Measurements from ENCODE around the gene PRKCG. TPM values are rescaled to one million over a fixed set of nuclear protein-coding genes. Genes with fewer than 3 reads are reported as not detected.

Gene PRKCG
- total and polyA plus RNA-seq, 8 donors = 0.16 to 2.2 (median 0.28) TPM; not detected in 1

DNA sequence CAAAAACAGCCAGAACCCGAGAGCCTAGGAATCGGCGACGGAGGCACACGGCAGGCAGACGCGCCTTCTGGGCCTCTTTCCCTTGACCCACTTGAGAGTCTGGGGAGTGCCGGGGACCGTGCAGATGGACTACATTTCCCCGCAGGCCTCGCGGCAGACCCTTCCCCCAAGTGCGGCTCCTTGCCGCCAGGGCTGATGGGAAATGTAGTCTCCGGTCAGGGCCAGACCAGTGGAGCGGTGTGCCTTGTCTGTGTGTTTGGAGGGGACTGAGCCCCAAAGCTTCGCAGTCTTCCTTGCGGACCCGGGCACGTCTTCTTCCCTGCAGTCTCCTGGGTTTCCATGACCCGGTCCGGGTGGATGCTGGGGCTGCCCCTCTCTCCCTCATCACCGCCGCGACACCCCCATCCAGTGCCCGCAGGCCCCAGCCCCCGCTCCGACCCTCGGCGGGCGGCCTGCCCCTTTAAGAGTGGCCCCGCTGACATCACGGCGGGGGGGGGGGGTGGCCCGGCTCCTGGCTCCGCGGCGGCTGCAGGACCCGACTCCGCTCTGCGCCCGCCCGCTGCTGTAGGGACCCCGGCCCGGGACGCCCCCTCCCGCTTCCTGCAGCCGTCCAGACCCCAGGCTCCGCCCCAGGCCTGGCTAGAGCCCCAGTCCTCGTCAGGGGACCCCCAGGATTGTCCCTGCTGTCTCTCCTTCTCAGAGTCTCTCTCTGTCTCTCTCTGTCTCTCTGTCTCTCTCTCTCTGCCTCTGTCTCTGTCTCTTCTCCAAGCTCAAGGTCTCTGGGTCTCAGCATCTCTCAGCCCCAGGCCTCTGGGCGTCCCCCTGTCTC, 26.3 kb downstream of the PRKCG start:
- intact Hi-C loops (cut with DNase I) = no loop called here
- no peak overlapping the region for H3K4me3 ChIP-seq
- peaks cover 0 to 35% (median 9%) of the 10 kb centered on the region in 4 donors for H3K27me3 ChIP-seq

DNA sequence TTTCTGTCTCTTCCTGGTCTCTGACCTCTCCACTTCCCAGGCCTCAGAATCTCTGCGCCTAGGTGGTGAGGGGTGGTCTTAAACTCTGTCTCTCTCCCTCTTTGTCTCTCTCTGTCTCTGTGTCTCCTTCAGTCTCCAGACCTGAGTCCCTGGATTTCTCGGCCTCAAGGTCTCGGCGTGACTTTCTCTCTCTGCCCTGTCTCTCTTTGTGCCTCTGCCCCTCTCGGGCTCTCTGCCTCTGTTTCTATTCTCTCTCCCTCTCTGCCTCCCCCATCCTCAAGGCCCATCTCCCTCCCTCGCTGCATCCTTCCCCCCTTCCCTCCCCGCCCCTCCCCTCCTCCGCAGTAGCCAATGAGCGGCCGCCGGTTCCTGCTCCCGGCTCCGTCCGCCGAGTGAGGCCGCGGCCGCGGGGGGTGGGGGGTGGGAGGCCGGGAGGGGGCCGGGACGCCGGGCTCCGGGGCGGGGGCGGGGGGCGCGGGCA, 27.0 kb downstream of the PRKCG start, which contains the start of gene CACNG7:
Gene CACNG7 (plus strand): TSS at position 344 of the 481 bp plus-strand sequence. CDS start 3,554 bp downstream, outside the sequence.
- H3K9me3 ChIP-seq = no peaks in the 10 kb centered on the region
- H3K4me1 ChIP-seq = no peaks in the 10 kb centered on the region
- H3K27ac ChIP-seq = no peak within 1 kb of the TSS
- H3K36me3 ChIP-seq = no peaks in the 10 kb centered on the region
- FAIRE-seq = no peak
- peaks cover 0 to 35% (median 9%) of the 10 kb centered on the region in 4 donors for H3K27me3 ChIP-seq
- TF ChIP-seq, protein P1, sequence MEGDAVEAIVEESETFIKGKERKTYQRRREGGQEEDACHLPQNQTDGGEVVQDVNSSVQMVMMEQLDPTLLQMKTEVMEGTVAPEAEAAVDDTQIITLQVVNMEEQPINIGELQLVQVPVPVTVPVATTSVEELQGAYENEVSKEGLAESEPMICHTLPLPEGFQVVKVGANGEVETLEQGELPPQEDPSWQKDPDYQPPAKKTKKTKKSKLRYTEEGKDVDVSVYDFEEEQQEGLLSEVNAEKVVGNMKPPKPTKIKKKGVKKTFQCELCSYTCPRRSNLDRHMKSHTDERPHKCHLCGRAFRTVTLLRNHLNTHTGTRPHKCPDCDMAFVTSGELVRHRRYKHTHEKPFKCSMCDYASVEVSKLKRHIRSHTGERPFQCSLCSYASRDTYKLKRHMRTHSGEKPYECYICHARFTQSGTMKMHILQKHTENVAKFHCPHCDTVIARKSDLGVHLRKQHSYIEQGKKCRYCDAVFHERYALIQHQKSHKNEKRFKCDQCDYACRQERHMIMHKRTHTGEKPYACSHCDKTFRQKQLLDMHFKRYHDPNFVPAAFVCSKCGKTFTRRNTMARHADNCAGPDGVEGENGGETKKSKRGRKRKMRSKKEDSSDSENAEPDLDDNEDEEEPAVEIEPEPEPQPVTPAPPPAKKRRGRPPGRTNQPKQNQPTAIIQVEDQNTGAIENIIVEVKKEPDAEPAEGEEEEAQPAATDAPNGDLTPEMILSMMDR (IDR thresholded peaks at IDR 0.05) = no peak
- 2 to 4% methylated on average over 23 to 28 of the region's 28 CpGs for WGBS, 2 donors
- no peak within 1 kb of the TSS for H3K4me3 ChIP-seq
- no peak for ATAC-seq
- DNase-seq = no peak
- intact Hi-C loops (cut with DNase I) = no loop called here

More for the DNA sequence above, 26.3 kb downstream of the PRKCG start:
- no peaks in the 10 kb centered on the region for H3K4me1 ChIP-seq
- DNase-seq (peak in 2 of 6 donors; percentile 17 to 48), ATAC-seq (peak; percentile 53 to 90 (median 88)), FAIRE-seq (no peak)
- WGBS, 2 donors = 3 to 4% methylated on average over 32 to 51 of the region's 51 CpGs
- no peak overlapping the region for H3K27ac ChIP-seq
- H3K9me3 ChIP-seq = no peaks in the 10 kb centered on the region
- no peaks in the 10 kb centered on the region for H3K36me3 ChIP-seq
- TF ChIP-seq, protein P1 (IDR thresholded peaks at IDR 0.05) = no peak

DNA sequence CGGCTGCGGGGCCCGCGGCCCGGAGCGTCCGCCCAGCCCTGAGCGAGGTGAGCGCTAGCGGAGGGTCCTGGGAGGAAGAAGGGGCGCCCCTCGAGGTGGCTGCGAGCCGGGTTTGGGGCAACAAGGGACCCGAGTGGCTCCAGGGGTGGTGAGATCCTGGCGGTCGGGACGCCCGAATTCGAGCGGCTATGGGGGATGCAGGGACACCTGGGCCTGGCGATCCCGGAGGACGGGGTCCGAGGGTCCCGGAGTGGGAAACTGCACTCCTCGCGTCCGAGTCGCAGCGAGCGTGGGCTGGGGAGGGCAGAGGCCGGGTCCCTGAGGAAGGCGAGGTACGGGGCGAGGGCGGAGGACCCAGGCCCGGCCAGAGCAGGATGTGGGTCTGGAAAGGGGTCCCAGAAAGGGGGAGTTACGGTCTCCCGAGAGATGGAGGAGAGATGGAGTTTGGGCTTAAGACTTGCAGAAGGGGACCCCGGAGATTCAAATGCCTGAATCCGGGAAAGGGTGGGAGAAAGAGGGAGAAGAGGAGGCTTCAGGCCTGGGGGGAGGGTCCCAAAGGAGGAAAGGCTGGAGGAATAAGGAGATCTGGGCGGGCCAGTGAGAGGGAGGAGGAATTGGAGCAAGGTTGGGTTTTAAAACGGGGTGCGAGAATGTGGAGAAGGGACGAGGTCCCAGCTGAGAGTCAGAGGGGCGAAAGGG, 27.6 kb downstream of the PRKCG start:
- intact Hi-C loops (cut with DNase I) = no loop called here
- Histone ChIP-seq H3K36me3 (no peaks in the 10 kb centered on the region), H3K4me3 (no peak overlapping the region), H3K9me3 (no peaks in the 10 kb centered on the region), H3K27me3 (peaks cover 0 to 35% (median 9%) of the 10 kb centered on the region in 4 donors), H3K4me1 (no peaks in the 10 kb centered on the region), H3K27ac (no peak overlapping the region)
- TF ChIP-seq, protein P1 (IDR thresholded peaks at IDR 0.05) = no peak
- 1 to 2% methylated on average over 46 to 47 of the region's 47 CpGs for WGBS, 2 donors
- ATAC-seq = no peak
- FAIRE-seq = no peak
- no peak for DNase-seq

DNA sequence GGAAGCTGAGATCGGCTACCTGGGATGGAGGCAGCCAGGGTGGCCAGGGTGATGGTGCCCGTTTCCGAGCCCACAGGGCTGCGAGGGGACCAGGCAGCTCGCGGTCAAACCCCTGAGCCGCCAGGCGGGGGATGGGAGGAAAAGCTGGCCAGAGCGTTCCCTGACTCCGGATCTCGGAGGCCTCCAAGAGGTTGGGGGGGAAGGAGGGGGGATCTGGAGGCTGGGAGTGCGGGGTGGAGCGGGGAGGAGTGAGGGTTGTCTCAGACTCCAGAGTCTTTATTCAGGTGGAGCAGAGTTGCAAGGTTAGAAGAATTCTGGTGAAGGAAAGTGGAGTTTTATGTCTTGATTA, 28.1 kb downstream of the PRKCG start:
- H3K4me3 ChIP-seq = no peak overlapping the region
- H3K27ac ChIP-seq = no peak overlapping the region
- H3K27me3 ChIP-seq = peaks cover 0 to 35% (median 9%) of the 10 kb centered on the region in 4 donors
- H3K4me1 ChIP-seq = no peaks in the 10 kb centered on the region
- TF ChIP-seq, protein P1 (IDR thresholded peaks at IDR 0.05) = no peak
- FAIRE-seq (no peak), ATAC-seq (no peak), DNase-seq (no peak)
- no peaks in the 10 kb centered on the region for H3K9me3 ChIP-seq
- 0 to 2% methylated on average over 12 to 13 of the region's 13 CpGs for WGBS, 2 donors
- intact Hi-C loops (cut with DNase I) = no loop called here
- no peaks in the 10 kb centered on the region for H3K36me3 ChIP-seq

Measured in pancreas (tissue), 10 donors.